Kidney epithelial cell (primary cell): ENCODE results near the gene PYGL. TPM values are rescaled to one million over a fixed set of nuclear protein-coding genes. Genes with fewer than 3 reads are reported as not detected.

Source experiments
- DNase-seq: peaks from one replicate; pipeline ENCODE4 v3.0.0-alpha.2; 2010; ENCODE audit warnings: low read depth
- H3K27me3 ChIP-seq: 2 replicates; pipeline ENCODE4 v1.6.0; 2011; ENCODE audit warnings: low read length; ENCODE audit not compliant: control insufficient read depth, insufficient read depth
- H3K36me3 ChIP-seq: 2 replicates; pipeline ENCODE4 v1.5.1; 2011; ENCODE audit warnings: low read length; ENCODE audit not compliant: control insufficient read depth, insufficient read depth
- H3K4me3 ChIP-seq: 2 replicates; pipeline ENCODE4 v1.5.1; 2011; ENCODE audit warnings: low read depth, mild to moderate bottlenecking, control low read depth, low read length
- CTCF ChIP-seq: IDR thresholded peaks from 2 replicates; pipeline ENCODE4 v1.5.1; 2011; ENCODE audit warnings: mild to moderate bottlenecking, moderate library complexity, low read length, control low read depth, inconsistent platforms; ENCODE audit not compliant: insufficient read depth, poor library complexity, severe bottlenecking
- total RNA-seq: library from RNA; depleted of rRNA; stranded (reverse); fragments of >200 nt; gene quantifications from 2 replicates; pipeline ENCODE4 v1.2.3, GENCODE V29; 2015

Gene PYGL
- total RNA-seq, 1 donor from 2014 or later: 41.1 TPM

DNA sequence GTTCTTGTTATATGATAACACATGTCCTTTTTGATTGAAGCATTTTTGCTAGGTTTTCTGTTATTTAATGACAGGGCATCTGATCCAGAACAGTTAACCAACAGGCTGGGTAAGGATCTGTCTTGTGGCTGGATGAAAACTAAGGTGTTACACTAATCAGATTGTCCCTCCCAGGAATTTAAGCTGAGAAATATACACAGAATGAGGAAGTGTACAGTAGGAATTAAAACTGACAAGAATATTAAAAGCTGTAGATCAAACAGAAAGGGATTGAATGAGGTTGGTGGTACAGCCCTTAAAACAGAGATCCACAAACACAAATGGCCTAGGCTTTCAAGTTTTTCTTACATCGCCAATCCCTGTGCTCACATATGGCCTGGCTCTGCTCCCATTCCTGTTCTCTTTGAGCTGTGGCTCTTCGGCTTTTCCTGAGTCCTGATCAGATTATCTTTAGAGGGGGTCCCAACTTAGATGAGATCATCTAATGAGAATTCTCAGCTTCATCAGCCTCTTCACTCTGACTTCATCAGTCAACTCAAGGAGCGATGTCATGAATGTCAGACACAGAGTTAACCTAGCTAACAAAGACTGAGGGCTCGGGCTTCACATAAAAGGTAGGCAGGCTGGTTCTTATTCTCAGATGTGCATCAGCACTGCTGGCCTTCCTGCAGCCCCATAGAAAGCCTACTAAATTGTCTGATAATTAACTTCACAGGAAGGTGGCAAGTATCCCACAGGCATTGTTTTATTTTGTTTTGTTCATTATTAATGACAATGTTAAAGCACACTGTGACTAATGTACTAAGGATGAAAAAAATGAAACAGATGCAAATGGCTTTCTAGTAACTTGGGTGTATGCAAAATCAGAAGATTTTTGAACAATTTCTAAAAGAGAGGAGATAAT is 11.4 kb downstream of the PYGL start:
- Histone ChIP-seq H3K27me3 (no peaks in the 10 kb centered on the region), H3K36me3 (no peaks in the 10 kb centered on the region), H3K4me3 (no peak overlapping the region)
- TF ChIP-seq CTCF: no peak
- DNase-seq: no peak

- H3K4me3 ChIP-seq: no peak overlapping the region
- H3K36me3 ChIP-seq: no peaks in the 10 kb centered on the region
- H3K27me3 ChIP-seq: no peaks in the 10 kb centered on the region
- no peak for DNase-seq
- no peak for TF ChIP-seq CTCF
Measured at GRCh38 chr14:50932156-50932555, 12.1 kb downstream of the PYGL start.

DNA sequence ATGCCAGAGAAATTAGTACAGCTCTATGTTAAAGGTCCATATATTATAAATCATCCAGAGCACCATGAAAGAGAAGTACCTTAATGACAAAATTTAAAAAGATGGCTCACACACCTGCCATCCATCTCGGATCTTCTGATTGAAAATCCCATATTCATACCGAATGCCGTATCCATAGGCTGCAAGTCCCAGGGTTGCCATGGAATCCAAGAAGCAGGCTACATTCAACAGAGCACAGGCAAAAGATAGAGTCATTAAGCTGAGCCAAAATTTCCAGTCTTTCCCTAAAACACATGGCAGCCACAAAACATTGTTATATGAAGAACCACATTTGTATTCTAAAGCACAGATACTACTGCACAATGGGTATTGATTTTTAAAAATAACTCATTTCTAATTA is 12.7 kb downstream of the PYGL start:
- H3K4me3 ChIP-seq: no peak overlapping the region
- no peak for DNase-seq
- no peaks in the 10 kb centered on the region for H3K27me3 ChIP-seq
- no peaks in the 10 kb centered on the region for H3K36me3 ChIP-seq
- no peak for TF ChIP-seq CTCF

GRCh38 chr14:50929506-50929905 is 14.8 kb downstream of the PYGL start:
- no peak for DNase-seq
- TF ChIP-seq CTCF: no peak
- Histone ChIP-seq H3K27me3 (no peaks in the 10 kb centered on the region), H3K4me3 (no peak overlapping the region), H3K36me3 (peaks cover 2% of the 10 kb centered on the region)

DNA sequence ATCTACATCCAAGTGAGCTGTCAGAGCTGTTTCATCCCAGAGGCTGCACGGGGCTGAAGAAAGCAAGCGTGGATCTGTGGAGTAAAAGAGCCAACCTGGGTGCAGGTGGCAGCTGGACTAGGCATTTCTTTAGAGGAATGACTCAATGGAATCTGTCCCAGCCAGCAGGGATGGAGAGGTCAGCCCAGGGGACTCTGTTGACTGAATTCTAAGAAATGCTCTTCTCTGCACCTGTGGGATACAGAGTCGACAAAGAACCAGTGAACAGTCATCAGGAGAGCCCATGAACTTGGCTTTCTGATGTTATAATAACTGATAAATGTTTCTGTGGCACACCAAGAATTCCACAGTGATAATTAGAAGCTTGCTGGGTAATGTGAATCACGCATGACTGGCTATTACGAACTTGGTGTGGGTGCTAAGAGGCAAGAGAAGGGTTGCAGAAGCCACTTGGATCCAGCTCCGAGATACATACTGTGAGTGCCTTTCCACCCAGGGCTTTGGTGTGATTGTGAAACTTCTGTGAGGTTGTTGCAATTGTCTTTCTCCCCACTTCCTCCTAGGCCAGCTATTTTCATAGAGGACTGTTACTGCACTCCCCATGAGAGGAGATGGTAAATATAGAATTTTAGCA is 16.2 kb downstream of the PYGL start:
- peaks cover 2% of the 10 kb centered on the region for H3K36me3 ChIP-seq
- DNase-seq: no peak
- no peaks in the 10 kb centered on the region for H3K27me3 ChIP-seq
- no peak overlapping the region for H3K4me3 ChIP-seq
- TF ChIP-seq CTCF: no peak
